A673 (cell line): Measurements from ENCODE around the gene NCAPD2. TPM values are rescaled to one million over a fixed set of nuclear protein-coding genes. Genes with fewer than 3 reads are reported as not detected.

ENCODE experiments used
- BruUV-seq: library from RNA; stranded (reverse); fragments of 400-500 nt; replicated peaks from 2 replicates; lab custom pipeline; 2021; lab: Mats Ljungman, UMichigan
- CTCF ChIA-PET: fragments of 300-600 bp; sonication (Branson Sonifier 250); formaldehyde crosslinking; loops from one replicate; lab custom pipeline; 2022; ENCODE audit warnings: antibody characterized with exemption; lab: Charles Lee
- POLR2A ChIA-PET: fragments of 300-600 bp; sonication (Branson Sonifier 250); formaldehyde crosslinking; loops from one replicate; lab custom pipeline; 2022; ENCODE audit warnings: antibody characterized with exemption; ENCODE audit not compliant: low non-redundant PET; lab: Charles Lee
- DNase-seq: peaks from one replicate; pipeline ENCODE4 v3.0.0-alpha.2; 2015; ENCODE audit warnings: low spot score
- H3K27ac ChIP-seq: fragments of 200-600 bp; sonication (generic); 2 replicates; pipeline ENCODE4 v1.5.1; 2016; ENCODE audit warnings: mixed run types, low read depth, mild to moderate bottlenecking, mixed read lengths, antibody characterized with exemption, low read length; ENCODE audit not compliant: poor library complexity, severe bottlenecking
- H3K27me3 ChIP-seq: fragments of 200-600 bp; sonication (generic); replicated peaks from 2 replicates; pipeline ENCODE4 v1.6.1; 2017; ENCODE audit warnings: mixed run types, low read depth, mild to moderate bottlenecking, mixed read lengths, antibody characterized with exemption, low read length; ENCODE audit not compliant: insufficient read depth, poor library complexity
- H3K36me3 ChIP-seq: fragments of 200-600 bp; sonication (generic); 2 replicates; pipeline ENCODE4 v1.6.1; 2016; ENCODE audit warnings: mixed run types, mild to moderate bottlenecking, mixed read lengths, antibody characterized with exemption, low read length; ENCODE audit not compliant: insufficient read depth, poor library complexity, severe bottlenecking
- H3K4me1 ChIP-seq: fragments of 200-600 bp; sonication (generic); 2 replicates; pipeline ENCODE4 v1.6.1; 2017; ENCODE audit warnings: mixed run types, mild to moderate bottlenecking, mixed read lengths, antibody characterized with exemption, low read length; ENCODE audit not compliant: insufficient read depth, poor library complexity, severe bottlenecking
- H3K4me3 ChIP-seq: fragments of 200-600 bp; sonication (generic); 2 replicates; pipeline ENCODE4 v1.5.1; 2016; ENCODE audit warnings: low read depth, mixed run types, mild to moderate bottlenecking, mixed read lengths, low read length; ENCODE audit not compliant: poor library complexity, severe bottlenecking
- H3K9me3 ChIP-seq: fragments of 200-600 bp; sonication (generic); 2 replicates; pipeline ENCODE4 v1.6.1; 2016; ENCODE audit warnings: mixed run types, low read depth, mild to moderate bottlenecking, mixed read lengths, antibody characterized with exemption, low read length; ENCODE audit not compliant: poor library complexity, severe bottlenecking
- EZH2 ChIP-seq: fragments of 200-600 bp; sonication (generic); IDR thresholded peaks from 2 replicates; pipeline ENCODE4 v1.6.1; 2017; ENCODE audit warnings: borderline replicate concordance, low read depth, mild to moderate bottlenecking, mixed read lengths, antibody characterized with exemption, low read length; ENCODE audit not compliant: poor library complexity, severe bottlenecking
- intact Hi-C: fragments of 100-400 bp; cut with micrococcal nuclease; formaldehyde crosslinking; loops from one replicate; pipeline ENCODE4 v1.10.0; 2022; ENCODE audit not compliant: unreplicated experiment
- total RNA-seq: library from RNA; stranded (reverse); gene quantifications from 2 replicates; pipeline ENCODE4 v1.2.3, GENCODE V29; 2021
- TF ChIP-seq, protein P1 (sequence below): fragments of 300-800, 200-600 bp; sonication (generic); conservative IDR thresholded peaks from 2 replicates; pipeline ENCODE4 v1.5.1; 2017; ENCODE audit warnings: low read depth, mild to moderate bottlenecking, antibody characterized with exemption, low read length, moderate library complexity, mixed read lengths

NCAPD2 gene
- total RNA-seq, 1 experiment from 2014 or later: 125 TPM

DNA sequence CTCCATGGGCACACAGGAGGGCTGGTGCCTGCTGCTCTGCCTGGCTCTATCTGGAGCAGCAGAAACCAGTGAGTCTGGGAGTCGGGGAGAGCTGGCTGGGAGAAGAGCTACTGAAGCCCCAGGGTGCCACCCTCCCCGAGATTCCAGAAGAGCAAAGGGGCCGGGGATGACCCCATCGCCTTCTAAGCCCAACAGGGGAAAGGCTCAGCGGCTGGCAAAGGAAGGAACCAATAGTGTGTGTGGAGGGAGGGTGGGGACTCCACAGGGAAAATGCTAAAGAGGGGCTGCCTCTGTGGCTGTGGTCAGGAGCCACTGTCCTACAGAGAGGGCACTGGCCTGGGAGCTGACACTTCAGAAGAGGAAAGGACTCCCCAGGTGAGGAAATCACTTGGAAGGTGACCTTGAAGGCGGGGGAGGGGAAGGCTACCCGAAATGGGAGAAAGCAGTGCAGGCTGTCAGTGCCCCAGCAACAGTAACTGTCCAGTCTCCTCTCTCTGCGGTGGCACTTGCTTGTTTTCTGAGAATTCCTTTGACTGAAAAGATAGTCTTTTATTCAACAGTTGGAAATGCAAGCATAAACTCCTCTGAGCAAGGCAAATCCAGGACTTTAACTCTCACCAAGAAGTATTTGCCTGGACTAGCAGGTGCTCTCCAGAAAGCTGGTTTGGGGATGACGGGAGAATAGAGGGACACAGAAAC is 41.5 kb upstream of the NCAPD2 start:
- H3K4me3 ChIP-seq: peak overlapping the region; percentile 58
- no peaks in the 10 kb centered on the region for H3K36me3 ChIP-seq
- CTCF ChIA-PET: no interaction called here
- H3K9me3 ChIP-seq: no peaks in the 10 kb centered on the region
- TF ChIP-seq, protein P1, sequence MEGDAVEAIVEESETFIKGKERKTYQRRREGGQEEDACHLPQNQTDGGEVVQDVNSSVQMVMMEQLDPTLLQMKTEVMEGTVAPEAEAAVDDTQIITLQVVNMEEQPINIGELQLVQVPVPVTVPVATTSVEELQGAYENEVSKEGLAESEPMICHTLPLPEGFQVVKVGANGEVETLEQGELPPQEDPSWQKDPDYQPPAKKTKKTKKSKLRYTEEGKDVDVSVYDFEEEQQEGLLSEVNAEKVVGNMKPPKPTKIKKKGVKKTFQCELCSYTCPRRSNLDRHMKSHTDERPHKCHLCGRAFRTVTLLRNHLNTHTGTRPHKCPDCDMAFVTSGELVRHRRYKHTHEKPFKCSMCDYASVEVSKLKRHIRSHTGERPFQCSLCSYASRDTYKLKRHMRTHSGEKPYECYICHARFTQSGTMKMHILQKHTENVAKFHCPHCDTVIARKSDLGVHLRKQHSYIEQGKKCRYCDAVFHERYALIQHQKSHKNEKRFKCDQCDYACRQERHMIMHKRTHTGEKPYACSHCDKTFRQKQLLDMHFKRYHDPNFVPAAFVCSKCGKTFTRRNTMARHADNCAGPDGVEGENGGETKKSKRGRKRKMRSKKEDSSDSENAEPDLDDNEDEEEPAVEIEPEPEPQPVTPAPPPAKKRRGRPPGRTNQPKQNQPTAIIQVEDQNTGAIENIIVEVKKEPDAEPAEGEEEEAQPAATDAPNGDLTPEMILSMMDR: no peak
- TF ChIP-seq EZH2: no peak
- peak overlapping the region; percentile 85 for H3K27ac ChIP-seq
- intact Hi-C loops: no loop called here
- H3K27me3 ChIP-seq: no peaks in the 10 kb centered on the region
- peak; percentile 24 for DNase-seq
- H3K4me1 ChIP-seq: peaks cover 27% of the 10 kb centered on the region
- no TSS peak for BruUV-seq
- POLR2A ChIA-PET: no interaction called here

DNA sequence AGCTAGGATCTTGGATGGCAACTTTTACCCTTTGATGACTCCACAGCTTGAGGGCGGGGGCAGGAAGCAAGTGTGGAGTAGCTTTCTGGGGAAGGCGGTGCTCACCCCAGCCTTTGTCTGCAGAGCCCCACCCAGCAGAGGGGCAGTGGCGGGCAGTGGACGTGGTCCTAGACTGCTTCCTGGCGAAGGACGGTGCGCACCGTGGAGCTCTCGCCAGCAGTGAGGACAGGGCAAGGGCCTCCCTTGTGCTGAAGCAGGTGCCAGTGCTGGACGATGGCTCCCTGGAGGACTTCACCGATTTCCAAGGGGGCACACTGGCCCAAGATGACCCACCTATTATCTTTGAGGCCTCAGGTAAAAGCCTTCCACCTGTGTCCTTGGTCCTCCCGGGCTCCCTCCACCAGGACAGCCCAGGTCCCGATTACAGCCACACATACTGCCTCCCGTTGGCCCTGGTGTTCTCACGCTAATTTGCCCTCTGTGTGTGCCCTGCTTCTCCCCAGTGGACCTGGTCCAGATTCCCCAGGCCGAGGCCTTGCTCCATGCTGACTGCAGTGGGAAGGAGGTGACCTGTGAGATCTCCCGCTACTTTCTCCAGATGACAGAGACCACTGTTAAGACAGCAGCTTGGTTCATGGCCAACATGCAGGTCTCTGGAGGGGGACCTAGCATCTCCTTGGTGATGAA is 40.8 kb upstream of the NCAPD2 start:
- Histone ChIP-seq H3K27me3 (no peaks in the 10 kb centered on the region), H3K36me3 (no peaks in the 10 kb centered on the region), H3K9me3 (no peaks in the 10 kb centered on the region), H3K4me1 (peaks cover 27% of the 10 kb centered on the region), H3K27ac (peak overlapping the region; percentile 85), H3K4me3 (peak overlapping the region; percentile 58)
- BruUV-seq: no TSS peak
- ChIA-PET POLR2A (no interaction called here), CTCF (no interaction called here)
- intact Hi-C loops: no loop called here
- no peak for DNase-seq
- TF ChIP-seq EZH2: no peak
- TF ChIP-seq, protein P1: no peak

GRCh38 chr12:6457220-6457945 is 36.5 kb upstream of the NCAPD2 start:
- H3K27me3 ChIP-seq: no peaks in the 10 kb centered on the region
- peaks cover 6% of the 10 kb centered on the region for H3K4me1 ChIP-seq
- no peaks in the 10 kb centered on the region for H3K9me3 ChIP-seq
- peaks cover 8% of the 10 kb centered on the region for H3K36me3 ChIP-seq
- intact Hi-C loops: no loop called here
- DNase-seq: no peak
- POLR2A ChIA-PET: no interaction called here
- CTCF ChIA-PET: no interaction called here
- TF ChIP-seq, protein P1: no peak
- TF ChIP-seq EZH2: no peak
- BruUV-seq: no TSS peak
- H3K4me3 ChIP-seq: no peak overlapping the region
- no peak overlapping the region for H3K27ac ChIP-seq
